Thyroid gland (tissue), 4 donors: ENCODE data around the gene TMEM200A.

Experiments used
- POLR2A ChIP-seq, 2 donors: fragments of 450-650 bp; IDR thresholded peaks; one replicate each; pipeline ENCODE4 v1.6.1; 2017; ENCODE audit warnings: antibody characterized with exemption in 2 of 2, mild to moderate bottlenecking in 2 of 2, moderate library complexity in 1 of 2
- TF ChIP-seq, protein P1 (sequence below), 6 experiments: fragments of 200-600 bp in 3 of 6; fragments of 450-650 bp in 3 of 6; sonication (generic) in 3 of 6; IDR thresholded peaks; one replicate each; pipeline ENCODE4 v1.5.1; 2016 to 2019; ENCODE audit warnings: antibody characterized with exemption in 6 of 6, mild to moderate bottlenecking in 2 of 6, inconsistent platforms in 1 of 6, moderate library complexity in 1 of 6

DNA sequence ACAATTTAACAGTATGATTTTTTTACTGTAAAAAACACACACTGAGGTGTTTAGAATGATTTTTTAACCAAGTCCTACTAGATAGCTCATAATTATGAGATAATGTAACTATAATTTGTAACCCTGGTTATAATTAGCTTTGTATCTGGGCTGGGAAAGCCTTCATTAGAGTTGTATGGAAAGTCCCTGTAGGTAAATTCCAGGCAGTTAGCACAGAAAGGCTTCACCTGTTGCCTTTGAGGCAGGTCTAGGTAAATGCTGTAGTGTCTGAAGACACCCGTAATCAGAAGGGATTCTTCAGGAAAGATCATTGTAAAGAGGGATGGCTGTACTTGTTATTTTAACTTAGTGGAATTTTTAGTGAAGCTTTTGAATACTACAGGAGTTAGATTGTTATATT, 1.9 kb downstream of the TMEM200A start:
- TF ChIP-seq, protein P1, sequence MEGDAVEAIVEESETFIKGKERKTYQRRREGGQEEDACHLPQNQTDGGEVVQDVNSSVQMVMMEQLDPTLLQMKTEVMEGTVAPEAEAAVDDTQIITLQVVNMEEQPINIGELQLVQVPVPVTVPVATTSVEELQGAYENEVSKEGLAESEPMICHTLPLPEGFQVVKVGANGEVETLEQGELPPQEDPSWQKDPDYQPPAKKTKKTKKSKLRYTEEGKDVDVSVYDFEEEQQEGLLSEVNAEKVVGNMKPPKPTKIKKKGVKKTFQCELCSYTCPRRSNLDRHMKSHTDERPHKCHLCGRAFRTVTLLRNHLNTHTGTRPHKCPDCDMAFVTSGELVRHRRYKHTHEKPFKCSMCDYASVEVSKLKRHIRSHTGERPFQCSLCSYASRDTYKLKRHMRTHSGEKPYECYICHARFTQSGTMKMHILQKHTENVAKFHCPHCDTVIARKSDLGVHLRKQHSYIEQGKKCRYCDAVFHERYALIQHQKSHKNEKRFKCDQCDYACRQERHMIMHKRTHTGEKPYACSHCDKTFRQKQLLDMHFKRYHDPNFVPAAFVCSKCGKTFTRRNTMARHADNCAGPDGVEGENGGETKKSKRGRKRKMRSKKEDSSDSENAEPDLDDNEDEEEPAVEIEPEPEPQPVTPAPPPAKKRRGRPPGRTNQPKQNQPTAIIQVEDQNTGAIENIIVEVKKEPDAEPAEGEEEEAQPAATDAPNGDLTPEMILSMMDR (IDR thresholded peaks at IDR 0.05) = no peak
- no peak for TF ChIP-seq POLR2A (IDR thresholded peaks at IDR 0.05)
